Pancreas (tissue), 10 donors: ENCODE data around the gene U2AF2. TPM values are rescaled to one million over a fixed set of nuclear protein-coding genes. Genes with fewer than 3 reads are reported as not detected.

Experiments
- ATAC-seq, 4 donors: fragments of 200-7000 bp; cut with Tn5 transposase; one replicate each; pipeline versions ENCODE4 v1.8.0 to v1.9.1; 2020; ENCODE audit warnings: mild to moderate bottlenecking in 4 of 4, moderate library complexity in 4 of 4
- DNase-seq, 6 donors: peaks; one replicate each; pipeline ENCODE4 v3.0.0-alpha.2; 2020
- FAIRE-seq: peaks from 2 replicates; lab custom pipeline; 2012; peaks lifted over from hg19 to GRCh38; lab: Jason Lieb, UNC
- H3K27ac ChIP-seq, 4 donors: fragments of 200-600 bp; sonication (generic); 1 replicate in 3 of 4; 2 replicates in 1 of 4; pipeline versions ENCODE4 v1.5.0 to v1.8.0; 2020
- H3K27me3 ChIP-seq, 4 donors: fragments of 200-600 bp; one replicate each; pipeline ENCODE4 v1.8.0; 2021
- H3K36me3 ChIP-seq, 3 donors: fragments of 200-600 bp; sonication (generic) in 1 of 3; one replicate each; pipeline versions ENCODE4 v1.5.0 to v1.8.0; 2020 to 2021
- H3K4me1 ChIP-seq, 3 donors: fragments of 200-600 bp; one replicate each; pipeline ENCODE4 v1.8.0; 2021
- H3K4me3 ChIP-seq, 4 donors: fragments of 200-600 bp; sonication (generic) in 2 of 4; one replicate each; pipeline versions ENCODE4 v1.5.0 to v1.8.0; 2020 to 2021
- H3K9me3 ChIP-seq, 4 donors: fragments of 200-600 bp; one replicate each; pipeline ENCODE4 v1.8.0; 2021
- WGBS, 2 donors: extraction: QIAGEN DNeasy Blood & Tissue Kit; methylation state at CpG; one replicate each; pipeline ENCODE4 v1.1.7; 2013; 5-methylcytosine and 5-hydroxymethylcytosine counted together
- intact Hi-C, 3 donors: fragments of 100-400 bp; cut with DNase I; formaldehyde crosslinking; loops; one replicate each; pipeline versions ENCODE4 v1.11.1 to v1.14.2; 2022
- polyA plus RNA-seq, 2 donors: library from polyadenylated mRNA; stranded (reverse); fragments of 200-250 nt; gene quantifications; one replicate each; pipeline ENCODE4 v1.2.3, GENCODE V29; 2013
- total RNA-seq, 6 donors: library from RNA; stranded (reverse); fragmentation: NEBNext Ultra II Directional in 4 of 6; extraction: Animal tissue kit (Norgen Biotek cat#: 25700) in 4 of 6; gene quantifications; one replicate each; pipeline versions ENCODE4 v1.2.1 to v1.2.4, GENCODE V29; 2021 to 2023
- TF ChIP-seq, protein P1 (sequence below), 4 donors: fragments of 200-600 bp; sonication (generic) in 3 of 4; IDR thresholded peaks; one replicate each; pipeline versions ENCODE4 v1.5.0 to v1.8.0; 2021; ENCODE audit warnings: antibody characterized with exemption in 4 of 4
- donor health status: healthy with polysubstance abuse.
- donor health status: DM: no; HTN: no; CAD: no; lungs with moderate emphysema.
- donor health status: DM: no; HTN: no; CAD: no.
- donor health status: control.
- donor health status: control.
- donor health status: Bipolar disorder and iron deficiency.
- donor health status: DM: yes; HTN: yes; CAD: no.
- donor health status: DM: no; HTN: no; CAD: no.
- donor health status: DM: no; HTN: no; CAD: no.
- donor health status: DM: yes; HTN: yes; CAD: no.

The U2AF2 gene
- total and polyA plus RNA-seq, 8 donors = 38.4 to 113 (median 62.4) TPM

- no peak for ATAC-seq
- no peaks in the 10 kb centered on the region for H3K4me1 ChIP-seq
- no peak for FAIRE-seq
- no peaks in the 10 kb centered on the region for H3K9me3 ChIP-seq
- intact Hi-C loops = no loop called here
- H3K27me3 ChIP-seq = peaks cover 0 to 3% (median 0%) of the 10 kb centered on the region in 4 donors
- H3K4me3 ChIP-seq = no peak overlapping the region
- H3K27ac ChIP-seq = no peak overlapping the region
- DNase-seq = no peak
- TF ChIP-seq, protein P1, sequence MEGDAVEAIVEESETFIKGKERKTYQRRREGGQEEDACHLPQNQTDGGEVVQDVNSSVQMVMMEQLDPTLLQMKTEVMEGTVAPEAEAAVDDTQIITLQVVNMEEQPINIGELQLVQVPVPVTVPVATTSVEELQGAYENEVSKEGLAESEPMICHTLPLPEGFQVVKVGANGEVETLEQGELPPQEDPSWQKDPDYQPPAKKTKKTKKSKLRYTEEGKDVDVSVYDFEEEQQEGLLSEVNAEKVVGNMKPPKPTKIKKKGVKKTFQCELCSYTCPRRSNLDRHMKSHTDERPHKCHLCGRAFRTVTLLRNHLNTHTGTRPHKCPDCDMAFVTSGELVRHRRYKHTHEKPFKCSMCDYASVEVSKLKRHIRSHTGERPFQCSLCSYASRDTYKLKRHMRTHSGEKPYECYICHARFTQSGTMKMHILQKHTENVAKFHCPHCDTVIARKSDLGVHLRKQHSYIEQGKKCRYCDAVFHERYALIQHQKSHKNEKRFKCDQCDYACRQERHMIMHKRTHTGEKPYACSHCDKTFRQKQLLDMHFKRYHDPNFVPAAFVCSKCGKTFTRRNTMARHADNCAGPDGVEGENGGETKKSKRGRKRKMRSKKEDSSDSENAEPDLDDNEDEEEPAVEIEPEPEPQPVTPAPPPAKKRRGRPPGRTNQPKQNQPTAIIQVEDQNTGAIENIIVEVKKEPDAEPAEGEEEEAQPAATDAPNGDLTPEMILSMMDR (IDR thresholded peaks at IDR 0.05) = no peak
- 83 to 91% methylated on average over 8 of the region's 8 CpGs for WGBS, 2 donors
- no peaks in the 10 kb centered on the region for H3K36me3 ChIP-seq
Observed at GRCh38 chr19:55723491-55723890, 68.7 kb downstream of the U2AF2 start.

Other genes with a start within 250 kb of the U2AF2 start
- gene UBE2S, start 247.2 kb upstream of the U2AF2 start, total RNA-seq = 1 to 10 TPM; 2.0 to 7.3 (median 5.1) TPM
- 1 to 10 TPM; 3.6 to 5.0 TPM for gene UBE2S, start 247.2 kb upstream of the U2AF2 start, polyA plus RNA-seq
- under 1 TPM in 3 of 6 donors, not detected in 3; 0.05 to 0.16 (median 0.06) TPM for gene SHISA7, start 211.7 kb upstream of the U2AF2 start, total RNA-seq
- gene SHISA7, start 211.7 kb upstream of the U2AF2 start, polyA plus RNA-seq = under 1 TPM; 0.04 to 0.33 TPM
- 10 to 100 TPM; 13.0 to 23.9 (median 20.9) TPM for gene ISOC2, start 193.4 kb upstream of the U2AF2 start, total RNA-seq
- gene ISOC2, start 193.4 kb upstream of the U2AF2 start, polyA plus RNA-seq = 10 to 100 TPM; 38.3 to 43.9 TPM
- gene C19orf85, start 190.3 kb upstream of the U2AF2 start, total RNA-seq = not detected
- not detected for gene C19orf85, start 190.3 kb upstream of the U2AF2 start, polyA plus RNA-seq
- gene ZNF628, start 178.4 kb upstream of the U2AF2 start, total RNA-seq = 1 to 10 TPM; 3.4 to 6.2 (median 4.1) TPM
- 1 to 10 TPM; 2.6 to 7.8 TPM for gene ZNF628, start 178.4 kb upstream of the U2AF2 start, polyA plus RNA-seq
- gene NAT14, start 169.8 kb upstream of the U2AF2 start, total RNA-seq = 10 to 100 TPM in 1 of 6 donors, 1 to 10 TPM in 5; 5.8 to 10.1 (median 7.5) TPM
- gene NAT14, start 169.8 kb upstream of the U2AF2 start, polyA plus RNA-seq = 10 to 100 TPM; 27.9 to 32.4 TPM
- 1 to 10 TPM in 4 of 6 donors, under 1 TPM in 2; 0.60 to 5.3 (median 1.4) TPM for gene SSC5D, start 166.6 kb upstream of the U2AF2 start, total RNA-seq
- 1 to 10 TPM in 1 of 2 donors, under 1 TPM in 1; 0.77 to 2.1 TPM for gene SSC5D, start 166.6 kb upstream of the U2AF2 start, polyA plus RNA-seq
- under 1 TPM in 1 of 6 donors, not detected in 5; 0.43 TPM for gene SBK2, start 117.9 kb upstream of the U2AF2 start, total RNA-seq
- gene SBK2, start 117.9 kb upstream of the U2AF2 start, polyA plus RNA-seq = under 1 TPM; 0.28 to 0.46 TPM
- gene SBK3, start 109.5 kb upstream of the U2AF2 start, total RNA-seq = under 1 TPM in 2 of 6 donors, not detected in 4; 0.19 to 0.28 TPM
- gene SBK3, start 109.5 kb upstream of the U2AF2 start, polyA plus RNA-seq = under 1 TPM; 0.11 to 0.16 TPM
- 10 to 100 TPM in 1 of 6 donors, 1 to 10 TPM in 5; 6.5 to 12.7 (median 9.2) TPM for gene ZNF579, start 74.2 kb upstream of the U2AF2 start, total RNA-seq
- 10 to 100 TPM; 11.6 to 16.1 TPM for gene ZNF579, start 74.2 kb upstream of the U2AF2 start, polyA plus RNA-seq
- gene FIZ1, start 55.5 kb upstream of the U2AF2 start, total RNA-seq = 10 to 100 TPM in 2 of 6 donors, 1 to 10 TPM in 4; 6.8 to 12.1 (median 8.9) TPM
- 10 to 100 TPM; 12.6 TPM for gene FIZ1, start 55.5 kb upstream of the U2AF2 start, polyA plus RNA-seq
- 10 to 100 TPM; 17.1 to 37.0 (median 33.1) TPM for gene ZNF524, start 54.7 kb upstream of the U2AF2 start, total RNA-seq
- 10 to 100 TPM; 26.7 to 79.4 TPM for gene ZNF524, start 54.7 kb upstream of the U2AF2 start, polyA plus RNA-seq
- gene ZNF865, start 49.4 kb upstream of the U2AF2 start, total RNA-seq = 1 to 10 TPM; 6.6 to 9.0 (median 7.8) TPM
- gene ZNF865, start 49.4 kb upstream of the U2AF2 start, polyA plus RNA-seq = 1 to 10 TPM; 5.7 to 9.7 TPM
- gene ZNF784, start 30.5 kb upstream of the U2AF2 start, total RNA-seq = 1 to 10 TPM; 3.7 to 5.8 (median 4.6) TPM
- 10 to 100 TPM; 10.3 to 12.9 TPM for gene ZNF784, start 30.5 kb upstream of the U2AF2 start, polyA plus RNA-seq
- 10 to 100 TPM; 12.7 to 24.3 (median 17.6) TPM for gene ZNF580, start 14.0 kb upstream of the U2AF2 start, total RNA-seq
- gene ZNF580, start 14.0 kb upstream of the U2AF2 start, polyA plus RNA-seq = 10 to 100 TPM; 35.0 to 40.5 TPM
- gene ZNF581, start 11.4 kb upstream of the U2AF2 start, total RNA-seq = 10 to 100 TPM; 12.9 to 23.2 (median 16.9) TPM
- gene ZNF581, start 11.4 kb upstream of the U2AF2 start, polyA plus RNA-seq = 10 to 100 TPM; 13.8 to 16.6 TPM
- gene CCDC106, start 6.8 kb upstream of the U2AF2 start, total RNA-seq = 1 to 10 TPM; 3.2 to 6.2 (median 5.0) TPM
- gene CCDC106, start 6.8 kb upstream of the U2AF2 start, polyA plus RNA-seq = 10 to 100 TPM; 20.7 to 22.8 TPM
- 100 to 1,000 TPM in 1 of 6 donors, 10 to 100 TPM in 5; 64.9 to 102 (median 84.6) TPM for gene EPN1, start 20.2 kb downstream of the U2AF2 start, total RNA-seq
- gene EPN1, start 20.2 kb downstream of the U2AF2 start, polyA plus RNA-seq = 10 to 100 TPM; 38.4 to 76.8 TPM
- under 1 TPM in 2 of 6 donors, not detected in 4; 0.09 to 0.12 TPM for gene NLRP9, start 83.4 kb downstream of the U2AF2 start, total RNA-seq
- under 1 TPM; 0.04 to 0.05 TPM for gene NLRP9, start 83.4 kb downstream of the U2AF2 start, polyA plus RNA-seq
- gene RFPL4A, start 104.1 kb downstream of the U2AF2 start, total RNA-seq = under 1 TPM in 2 of 6 donors, not detected in 4; 0.17 to 0.75 TPM
- under 1 TPM in 1 of 2 donors, not detected in 1; 0.70 TPM for gene RFPL4A, start 104.1 kb downstream of the U2AF2 start, polyA plus RNA-seq
- not detected for gene RFPL4AL1, start 114.1 kb downstream of the U2AF2 start, total RNA-seq
- not detected for gene RFPL4AL1, start 114.1 kb downstream of the U2AF2 start, polyA plus RNA-seq
- gene NLRP11, start 177.0 kb downstream of the U2AF2 start, total RNA-seq = under 1 TPM in 5 of 6 donors, not detected in 1; 0.06 to 0.22 (median 0.14) TPM
- under 1 TPM; 0.04 to 0.09 TPM for gene NLRP11, start 177.0 kb downstream of the U2AF2 start, polyA plus RNA-seq
- not detected for gene NLRP4, start 181.5 kb downstream of the U2AF2 start, total RNA-seq
- gene NLRP4, start 181.5 kb downstream of the U2AF2 start, polyA plus RNA-seq = not detected